AG04450 (cell line): ENCODE results near the gene ERAL1. TPM values are rescaled to one million over a fixed set of nuclear protein-coding genes. Genes with fewer than 3 reads are reported as not detected.

ENCODE experiments used
- CTCF ChIA-PET: fragments of 300-600, 350-600 bp; formaldehyde crosslinking; extraction: SDS; loops from one replicate; lab custom pipeline; 2022; ENCODE audit warnings: antibody characterized with exemption, inconsistent platforms; lab: Charles Lee
- POLR2A ChIA-PET: fragments of 350-600 bp; formaldehyde crosslinking; extraction: SDS; loops from one replicate; lab custom pipeline; 2021; ENCODE audit warnings: antibody characterized with exemption, inconsistent platforms; lab: Yijun Ruan, JAX
- DNase-seq: peaks from one replicate; pipeline ENCODE4 v3.0.0-alpha.2; 2011; ENCODE audit warnings: low read depth, low spot score
- H3K27ac ChIP-seq: one replicate; pipeline ENCODE4 v1.5.1; 2012; ENCODE audit warnings: low read depth, low read length, control low read depth
- H3K27me3 ChIP-seq: one replicate; pipeline ENCODE4 v1.6.0; 2012; ENCODE audit warnings: low read length; ENCODE audit not compliant: control insufficient read depth, insufficient read depth
- H3K4me3 ChIP-seq: 2 replicates; pipeline ENCODE4 v1.5.1; 2011; ENCODE audit warnings: mild to moderate bottlenecking, low read depth, low read length, control low read depth
- H3K9me3 ChIP-seq: 2 replicates; pipeline ENCODE4 v1.5.1; 2012; ENCODE audit warnings: low read length; ENCODE audit not compliant: control insufficient read depth, insufficient read depth
- polyA plus RNA-seq: library from polyadenylated mRNA; depleted of rRNA; stranded (reverse); fragments of >200 nt; gene quantifications from 2 replicates; pipeline ENCODE4 v1.2.3, GENCODE V29; 2011
- TF ChIP-seq, protein P1 (sequence below): IDR thresholded peaks from 2 replicates; pipeline ENCODE4 v1.5.1; 2011; ENCODE audit warnings: low read depth, low read length, control low read depth, inconsistent platforms

Gene ERAL1
- polyA plus RNA-seq, 1 experiment = 45.7 TPM

DNA sequence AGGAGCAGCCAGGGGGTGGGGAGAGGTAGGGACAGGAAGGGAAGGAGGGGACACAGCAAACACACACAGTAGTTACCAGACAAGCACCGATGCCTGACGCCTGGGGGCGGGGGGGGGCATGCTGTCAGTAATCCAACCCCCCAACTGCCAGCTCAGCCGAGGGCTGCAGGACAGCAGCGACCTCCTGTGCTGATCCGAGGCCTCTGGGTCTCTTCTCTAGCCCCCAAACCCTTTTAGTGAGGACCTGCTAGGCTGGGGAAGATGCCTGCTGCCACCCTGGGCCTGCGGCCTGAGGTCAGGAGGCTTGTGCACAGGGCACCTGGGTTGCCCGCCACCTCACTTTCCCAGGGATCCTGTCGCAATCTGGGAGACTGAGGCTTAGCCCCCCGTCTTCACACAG is 31.1 kb downstream of the ERAL1 start:
- TF ChIP-seq, protein P1, sequence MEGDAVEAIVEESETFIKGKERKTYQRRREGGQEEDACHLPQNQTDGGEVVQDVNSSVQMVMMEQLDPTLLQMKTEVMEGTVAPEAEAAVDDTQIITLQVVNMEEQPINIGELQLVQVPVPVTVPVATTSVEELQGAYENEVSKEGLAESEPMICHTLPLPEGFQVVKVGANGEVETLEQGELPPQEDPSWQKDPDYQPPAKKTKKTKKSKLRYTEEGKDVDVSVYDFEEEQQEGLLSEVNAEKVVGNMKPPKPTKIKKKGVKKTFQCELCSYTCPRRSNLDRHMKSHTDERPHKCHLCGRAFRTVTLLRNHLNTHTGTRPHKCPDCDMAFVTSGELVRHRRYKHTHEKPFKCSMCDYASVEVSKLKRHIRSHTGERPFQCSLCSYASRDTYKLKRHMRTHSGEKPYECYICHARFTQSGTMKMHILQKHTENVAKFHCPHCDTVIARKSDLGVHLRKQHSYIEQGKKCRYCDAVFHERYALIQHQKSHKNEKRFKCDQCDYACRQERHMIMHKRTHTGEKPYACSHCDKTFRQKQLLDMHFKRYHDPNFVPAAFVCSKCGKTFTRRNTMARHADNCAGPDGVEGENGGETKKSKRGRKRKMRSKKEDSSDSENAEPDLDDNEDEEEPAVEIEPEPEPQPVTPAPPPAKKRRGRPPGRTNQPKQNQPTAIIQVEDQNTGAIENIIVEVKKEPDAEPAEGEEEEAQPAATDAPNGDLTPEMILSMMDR = no peak
- CTCF ChIA-PET = interaction anchor here (1.6 kb wide), 1 partner anchor 122 kb away, joined by 4 read pairs; no protein-coding TSS in a partner anchor
- no peak overlapping the region for H3K4me3 ChIP-seq
- no peak overlapping the region for H3K27ac ChIP-seq
- DNase-seq = no peak
- POLR2A ChIA-PET = no interaction called here
- H3K9me3 ChIP-seq = no peaks in the 10 kb centered on the region
- no peaks in the 10 kb centered on the region for H3K27me3 ChIP-seq

DNA sequence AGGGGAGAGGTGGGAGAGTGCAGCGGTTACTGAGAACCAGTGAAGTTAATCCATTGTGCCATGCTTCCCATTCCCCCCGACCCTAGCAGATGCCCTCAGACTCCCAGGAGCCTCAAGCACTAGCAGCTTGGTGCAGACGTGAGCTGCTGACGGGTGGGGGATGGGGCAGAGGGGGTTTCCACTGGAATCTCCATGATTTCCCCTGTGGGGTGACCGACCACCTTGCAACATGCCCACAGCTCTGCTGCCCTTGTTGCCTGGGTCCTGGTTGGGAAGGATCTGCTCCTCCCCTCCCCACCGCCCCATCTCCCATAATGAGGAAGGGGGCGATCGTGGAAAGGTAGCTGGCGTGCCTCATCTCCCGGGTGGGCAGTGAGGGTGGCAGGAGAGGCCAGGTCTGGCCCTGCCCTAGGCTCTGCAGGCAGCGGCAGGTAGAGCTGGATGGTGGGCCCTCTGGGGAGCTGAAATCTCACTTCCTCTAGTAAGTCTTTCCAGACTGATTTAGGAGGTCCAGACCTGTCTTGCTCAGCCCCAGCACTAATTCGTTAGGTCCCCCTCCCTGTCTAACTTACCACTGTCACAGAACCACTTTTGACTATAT is 33.2 kb downstream of the ERAL1 start:
- Histone ChIP-seq H3K27ac (no peak overlapping the region), H3K9me3 (no peaks in the 10 kb centered on the region), H3K27me3 (no peaks in the 10 kb centered on the region), H3K4me3 (no peak overlapping the region)
- no peak for DNase-seq
- TF ChIP-seq, protein P1 = no peak
- ChIA-PET CTCF (no interaction called here), POLR2A (no interaction called here)

DNA sequence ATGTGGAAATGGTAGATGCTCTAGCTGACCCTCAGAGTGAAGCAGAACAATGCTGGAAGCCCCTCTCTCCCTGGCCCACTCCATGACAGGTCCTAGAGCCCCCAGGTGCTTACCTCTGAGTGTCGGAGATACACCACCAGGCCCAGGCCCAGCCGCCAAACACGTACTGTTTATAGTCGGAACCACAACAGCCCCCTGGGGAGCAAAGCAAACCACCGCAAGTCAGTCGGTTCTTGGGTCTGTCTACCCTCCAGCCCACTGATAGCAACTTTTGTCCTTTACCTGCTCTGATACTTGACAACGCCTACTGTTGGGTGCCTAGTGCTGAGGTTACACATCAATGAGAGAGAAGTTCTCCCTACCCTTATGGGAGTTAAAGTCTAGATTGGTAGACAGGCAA is 34.0 kb downstream of the ERAL1 start:
- TF ChIP-seq, protein P1 = no peak
- POLR2A ChIA-PET = no interaction called here
- Histone ChIP-seq H3K27ac (no peak overlapping the region), H3K4me3 (no peak overlapping the region), H3K27me3 (no peaks in the 10 kb centered on the region), H3K9me3 (no peaks in the 10 kb centered on the region)
- CTCF ChIA-PET = no interaction called here
- no peak for DNase-seq

DNA sequence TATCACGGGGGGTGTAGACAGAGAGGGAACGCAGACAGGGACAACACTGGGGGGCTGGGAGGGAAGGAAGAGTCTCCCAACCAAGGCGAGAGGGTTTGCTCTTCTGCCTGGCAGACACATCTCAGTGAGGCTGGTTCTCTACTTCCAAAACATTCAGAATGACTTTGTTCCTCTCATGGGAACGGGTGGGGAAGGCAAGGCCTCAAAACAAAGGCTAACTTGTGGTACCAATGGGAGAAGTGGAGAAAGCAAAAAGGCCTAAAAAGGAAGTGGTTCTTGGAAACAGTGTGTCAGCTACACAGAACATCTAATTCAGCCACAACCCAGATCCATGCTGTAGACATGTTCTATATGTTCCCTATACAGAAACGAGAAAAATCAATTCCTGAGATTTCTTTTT is 35.2 kb downstream of the ERAL1 start:
- H3K4me3 ChIP-seq = no peak overlapping the region

DNA sequence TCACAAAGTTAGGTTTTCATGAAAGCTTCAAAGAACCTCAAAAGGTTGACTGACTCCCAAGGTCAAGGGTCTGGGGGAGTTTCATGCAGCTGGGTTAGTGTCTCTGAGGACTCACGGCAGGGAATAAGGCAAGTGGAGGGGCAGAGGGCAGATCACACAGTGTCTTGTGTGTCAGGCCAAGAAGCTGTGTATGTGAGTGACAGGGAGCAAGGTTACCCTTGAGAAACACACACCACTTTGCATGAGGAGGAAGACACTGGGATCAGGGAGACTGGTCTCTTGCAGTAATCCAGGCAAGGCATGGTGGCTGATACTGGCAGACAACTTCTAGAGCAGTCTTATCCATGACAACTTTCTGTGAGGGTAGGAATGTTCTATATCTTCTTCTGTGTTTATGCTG is 36.4 kb downstream of the ERAL1 start:
- no peak overlapping the region for H3K27ac ChIP-seq
- POLR2A ChIA-PET = no interaction called here
- H3K4me3 ChIP-seq = no peak overlapping the region
- no peak for DNase-seq
- CTCF ChIA-PET = interaction anchor here (0.6 to 1.2 kb wide), 2 partner anchors 127 to 282 kb away, joined by 3 read pairs; no protein-coding TSS in a partner anchor
- no peaks in the 10 kb centered on the region for H3K9me3 ChIP-seq
- TF ChIP-seq, protein P1 = no peak
- H3K27me3 ChIP-seq = no peaks in the 10 kb centered on the region

More for the DNA sequence above, 35.2 kb downstream of the ERAL1 start:
- TF ChIP-seq, protein P1 = no peak
- Histone ChIP-seq H3K27me3 (no peaks in the 10 kb centered on the region), H3K9me3 (no peaks in the 10 kb centered on the region), H3K27ac (no peak overlapping the region)
- ChIA-PET POLR2A (interaction anchor here (0.7 kb wide), 1 partner anchor 199 kb away, joined by 4 read pairs; no protein-coding TSS in a partner anchor), CTCF (interaction anchor here (0.7 kb wide), 1 partner anchor 41 kb away, joined by 7 read pairs; no protein-coding TSS in a partner anchor)
- DNase-seq = no peak
